Measurements from ENCODE around the gene RAD51D. TPM values are rescaled to one million over a fixed set of nuclear protein-coding genes. Genes with fewer than 3 reads are reported as not detected.

The RAD51D gene
- polyA plus RNA-seq, 1 donor (not counting 4 experiments of a cell fraction or from before 2014, with no cell fraction given), result 4.9 TPM

- dilution Hi-C loops (cut with MboI; ENCODE audit: extremely low pct_ligation_motif_present, low sequenced_read_pairs), result no loop called here
- Histone ChIP-seq H4K20me1 (ENCODE audit: control insufficient read depth, extremely low read depth, insufficient read depth, low read length) (no peaks in the 10 kb centered on the region), H3K4me1 (ENCODE audit: control insufficient read depth, extremely low read depth, insufficient read depth, low read length) (peaks cover 69% of the 10 kb centered on the region), H3K4me3 (ENCODE audit: control insufficient read depth in 2 of 3, extremely low read depth in 1 of 3, insufficient read depth in 2 of 3, low read depth in 1 of 3, low read length in 3 of 3) (no peak overlapping the region), H3K4me2 (ENCODE audit: control insufficient read depth, extremely low read depth, insufficient read depth, low read depth, low read length) (peak overlapping the region; percentile 97), H3K36me3 (ENCODE audit: control insufficient read depth in 2 of 2, extremely low read depth in 1 of 2, insufficient read depth in 2 of 2, low read length in 2 of 2) (no peaks in the 10 kb centered on the region), H3K79me2 (ENCODE audit: control insufficient read depth, insufficient read depth, low read length) (peaks cover 42% of the 10 kb centered on the region), H2AFZ (ENCODE audit: control insufficient read depth, low read length) (no peak overlapping the region), H3K9ac (ENCODE audit: control insufficient read depth, extremely low read depth, insufficient read depth, low read length) (no peak overlapping the region), H3K9me1 (ENCODE audit: control insufficient read depth, extremely low read depth, insufficient read depth, low read length) (no peaks in the 10 kb centered on the region), H3K9me3 (ENCODE audit: control insufficient read depth, low read depth, low read length) (no peaks in the 10 kb centered on the region), H3K27ac (ENCODE audit: control insufficient read depth, insufficient read depth, low read length) (peak overlapping the region; percentile 54), H3K27me3 (ENCODE audit: control insufficient read depth, extremely low read depth, insufficient read depth, low read length) (no peaks in the 10 kb centered on the region)
- DNase-seq (ENCODE audit: low read depth, low spot score), result no peak
- FAIRE-seq, result no peak
- no peak for TF ChIP-seq EZH2 (IDR thresholded peaks at IDR 0.05; ENCODE audit: low read length)
Observed at GRCh38 chr17:35086164-35086563, 33.5 kb downstream of the RAD51D start.

GRCh38 chr17:35084987-35085386, 34.7 kb downstream of the RAD51D start:
- Histone ChIP-seq H3K79me2 (ENCODE audit: control insufficient read depth, insufficient read depth, low read length) (peaks cover 44% of the 10 kb centered on the region), H3K4me2 (ENCODE audit: control insufficient read depth, extremely low read depth, insufficient read depth, low read depth, low read length) (peak overlapping the region; percentile 29), H3K9me1 (ENCODE audit: control insufficient read depth, extremely low read depth, insufficient read depth, low read length) (no peaks in the 10 kb centered on the region), H4K20me1 (ENCODE audit: control insufficient read depth, extremely low read depth, insufficient read depth, low read length) (no peaks in the 10 kb centered on the region), H3K27ac (ENCODE audit: control insufficient read depth, insufficient read depth, low read length) (peak overlapping the region; percentile 54), H3K4me1 (ENCODE audit: control insufficient read depth, extremely low read depth, insufficient read depth, low read length) (peaks cover 68% of the 10 kb centered on the region), H2AFZ (ENCODE audit: control insufficient read depth, low read length) (no peak overlapping the region), H3K36me3 (ENCODE audit: control insufficient read depth in 2 of 2, extremely low read depth in 1 of 2, insufficient read depth in 2 of 2, low read length in 2 of 2) (no peaks in the 10 kb centered on the region), H3K27me3 (ENCODE audit: control insufficient read depth, extremely low read depth, insufficient read depth, low read length) (no peaks in the 10 kb centered on the region), H3K9me3 (ENCODE audit: control insufficient read depth, low read depth, low read length) (no peaks in the 10 kb centered on the region), H3K9ac (ENCODE audit: control insufficient read depth, extremely low read depth, insufficient read depth, low read length) (no peak overlapping the region), H3K4me3 (ENCODE audit: control insufficient read depth in 2 of 3, extremely low read depth in 1 of 3, insufficient read depth in 2 of 3, low read depth in 1 of 3, low read length in 3 of 3) (peak overlapping the region in 1 of 3 experiments; percentile 25)
- DNase-seq (ENCODE audit: low read depth, low spot score) (peak; percentile 65), FAIRE-seq (peak; percentile 76)
- dilution Hi-C loops (cut with MboI; ENCODE audit: extremely low pct_ligation_motif_present, low sequenced_read_pairs), result no loop called here
- TF ChIP-seq CTCF (optimal IDR thresholded peaks at IDR 0.05 in 1 of 3, IDR thresholded peaks at IDR 0.05 in 1 of 3, conservative IDR thresholded peaks at IDR 0.05 in 1 of 3; ENCODE audit: extremely low read depth in 1 of 3, insufficient read depth in 2 of 3, low read length in 3 of 3), result no peak
- TF ChIP-seq EZH2 (IDR thresholded peaks at IDR 0.05; ENCODE audit: low read length), result no peak

- no peak overlapping the region for H3K4me3 ChIP-seq (ENCODE audit: control insufficient read depth in 2 of 3, extremely low read depth in 1 of 3, insufficient read depth in 2 of 3, low read depth in 1 of 3, low read length in 3 of 3)
- H3K9me1 ChIP-seq (ENCODE audit: control insufficient read depth, extremely low read depth, insufficient read depth, low read length), result no peaks in the 10 kb centered on the region
- no peaks in the 10 kb centered on the region for H4K20me1 ChIP-seq (ENCODE audit: control insufficient read depth, extremely low read depth, insufficient read depth, low read length)
- H2AFZ ChIP-seq (ENCODE audit: control insufficient read depth, low read length), result no peak overlapping the region
- H3K79me2 ChIP-seq (ENCODE audit: control insufficient read depth, insufficient read depth, low read length), result peaks cover 53% of the 10 kb centered on the region
- peaks cover 69% of the 10 kb centered on the region for H3K4me1 ChIP-seq (ENCODE audit: control insufficient read depth, extremely low read depth, insufficient read depth, low read length)
- H3K27me3 ChIP-seq (ENCODE audit: control insufficient read depth, extremely low read depth, insufficient read depth, low read length), result no peaks in the 10 kb centered on the region
- TF ChIP-seq CTCF (optimal IDR thresholded peaks at IDR 0.05 in 1 of 3, IDR thresholded peaks at IDR 0.05 in 1 of 3, conservative IDR thresholded peaks at IDR 0.05 in 1 of 3; ENCODE audit: extremely low read depth in 1 of 3, insufficient read depth in 2 of 3, low read length in 3 of 3), result no peak
- no peak for TF ChIP-seq EZH2 (IDR thresholded peaks at IDR 0.05; ENCODE audit: low read length)
- peak overlapping the region; percentile 4 for H3K9ac ChIP-seq (ENCODE audit: control insufficient read depth, extremely low read depth, insufficient read depth, low read length)
- FAIRE-seq, result no peak
- peak overlapping the region; percentile 58 for H3K27ac ChIP-seq (ENCODE audit: control insufficient read depth, insufficient read depth, low read length)
- dilution Hi-C loops (cut with MboI; ENCODE audit: extremely low pct_ligation_motif_present, low sequenced_read_pairs), result no loop called here
- H3K4me2 ChIP-seq (ENCODE audit: control insufficient read depth, extremely low read depth, insufficient read depth, low read depth, low read length), result peak overlapping the region; percentile 42
- H3K9me3 ChIP-seq (ENCODE audit: control insufficient read depth, low read depth, low read length), result no peaks in the 10 kb centered on the region
- DNase-seq (ENCODE audit: low read depth, low spot score), result no peak
- H3K36me3 ChIP-seq (ENCODE audit: control insufficient read depth in 2 of 2, extremely low read depth in 1 of 2, insufficient read depth in 2 of 2, low read length in 2 of 2), result no peaks in the 10 kb centered on the region
Observed at GRCh38 chr17:35083071-35083470, 36.6 kb downstream of the RAD51D start.

Data from keratinocyte (primary cell).